KMS-11 (cell line): ENCODE measurements around the gene PHF5A.

Experiments
- H2AFZ ChIP-seq: fragments of 200-600 bp; sonication (generic); 2 replicates; pipeline ENCODE4 v1.6.1; 2016; ENCODE audit warnings: antibody characterized with exemption, mixed run types, low read depth
- H3K27ac ChIP-seq: fragments of 200-600 bp; sonication (generic); 2 replicates; pipeline ENCODE4 v1.6.1; 2016; ENCODE audit warnings: mild to moderate bottlenecking, mixed run types
- H3K27me3 ChIP-seq: fragments of 200-600 bp; sonication (generic); 2 replicates; pipeline ENCODE4 v1.6.1; 2017; ENCODE audit warnings: mild to moderate bottlenecking, low read depth, mixed run types, moderate library complexity; ENCODE audit not compliant: insufficient read depth
- H3K36me3 ChIP-seq: fragments of 200-600 bp; sonication (generic); 2 replicates; pipeline ENCODE4 v1.6.1; 2017; ENCODE audit warnings: mild to moderate bottlenecking, mixed run types; ENCODE audit not compliant: insufficient read depth
- H3K4me1 ChIP-seq: fragments of 200-600 bp; sonication (generic); 2 replicates; pipeline ENCODE4 v1.6.1; 2016; ENCODE audit warnings: mild to moderate bottlenecking, low read depth, mixed run types; ENCODE audit not compliant: poor library complexity, severe bottlenecking
- H3K4me2 ChIP-seq: fragments of 200-600 bp; sonication (generic); 2 replicates; pipeline ENCODE4 v1.7.0; 2016; ENCODE audit warnings: mild to moderate bottlenecking, mixed run types
- H3K4me3 ChIP-seq: fragments of 200-600 bp; sonication (generic); IDR thresholded peaks from 2 replicates; pipeline ENCODE4 v1.6.1; 2017; ENCODE audit warnings: low read depth, low read length, mixed read lengths; ENCODE audit not compliant: insufficient read depth
- H3K79me2 ChIP-seq: fragments of 200-600 bp; sonication (generic); 2 replicates; pipeline ENCODE4 v1.6.1; 2016; ENCODE audit warnings: low read depth, mixed run types; ENCODE audit not compliant: insufficient read depth
- H3K9ac ChIP-seq: fragments of 200-600 bp; sonication (generic); 2 replicates; pipeline ENCODE4 v1.6.1; 2016; ENCODE audit warnings: mild to moderate bottlenecking, mixed run types
- H4K20me1 ChIP-seq: fragments of 200-600 bp; sonication (generic); 2 replicates; pipeline ENCODE4 v1.6.1; 2016; ENCODE audit warnings: mild to moderate bottlenecking, mixed run types; ENCODE audit not compliant: insufficient read depth
- TF ChIP-seq, protein P1 (sequence below): fragments of 200-600 bp; sonication (generic); conservative IDR thresholded peaks from 2 replicates; pipeline ENCODE4 v1.6.1; 2017; ENCODE audit warnings: low read depth, mild to moderate bottlenecking, antibody characterized with exemption, low read length, moderate library complexity, mixed read lengths

Gene PHF5A

DNA sequence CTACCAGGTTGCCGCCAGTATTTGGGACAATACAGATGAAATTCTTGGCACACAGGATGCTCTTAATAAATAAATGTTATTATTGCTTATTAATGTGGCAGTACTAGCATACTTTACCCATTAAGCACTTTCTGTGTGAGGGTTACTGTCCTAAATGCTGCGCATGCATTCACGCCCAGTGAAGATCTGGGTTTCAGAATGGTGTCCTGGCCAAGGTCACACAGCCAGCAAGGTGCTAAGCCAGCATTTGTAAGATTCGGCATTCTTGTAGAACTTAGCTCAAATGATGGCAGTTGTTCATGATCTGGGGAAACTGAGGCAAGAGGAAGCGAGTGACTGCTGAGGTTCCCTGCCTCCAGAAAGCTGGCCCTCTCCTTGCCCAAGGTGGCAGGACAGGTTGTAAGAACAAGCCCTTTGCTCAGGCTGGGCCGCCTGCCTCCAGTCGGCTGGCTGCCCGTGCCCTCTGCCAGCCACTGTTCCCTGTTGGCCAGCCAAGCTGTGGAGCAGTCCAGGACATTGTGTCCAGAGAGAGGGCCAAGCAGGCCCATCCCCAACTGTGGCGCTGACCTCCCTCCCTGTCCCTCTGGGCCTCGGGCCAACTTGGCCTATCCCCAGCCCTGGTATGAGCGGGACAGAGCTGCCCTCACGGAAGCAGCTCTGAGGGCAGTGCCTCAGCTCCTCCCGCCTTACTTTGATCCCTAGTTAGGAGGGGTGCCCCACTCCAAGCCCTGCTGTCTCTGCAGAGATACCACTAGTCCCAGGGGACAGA lies 50.7 kb downstream of the PHF5A start:
- Histone ChIP-seq H3K79me2 (peaks cover 24% of the 10 kb centered on the region), H3K36me3 (no peaks in the 10 kb centered on the region), H2AFZ (no peak overlapping the region), H3K4me2 (no peak overlapping the region), H3K4me1 (peaks cover 14% of the 10 kb centered on the region), H3K4me3 (no peak overlapping the region), H3K27ac (no peak overlapping the region), H4K20me1 (no peaks in the 10 kb centered on the region), H3K9ac (no peak overlapping the region), H3K27me3 (no peaks in the 10 kb centered on the region)
- TF ChIP-seq, protein P1, sequence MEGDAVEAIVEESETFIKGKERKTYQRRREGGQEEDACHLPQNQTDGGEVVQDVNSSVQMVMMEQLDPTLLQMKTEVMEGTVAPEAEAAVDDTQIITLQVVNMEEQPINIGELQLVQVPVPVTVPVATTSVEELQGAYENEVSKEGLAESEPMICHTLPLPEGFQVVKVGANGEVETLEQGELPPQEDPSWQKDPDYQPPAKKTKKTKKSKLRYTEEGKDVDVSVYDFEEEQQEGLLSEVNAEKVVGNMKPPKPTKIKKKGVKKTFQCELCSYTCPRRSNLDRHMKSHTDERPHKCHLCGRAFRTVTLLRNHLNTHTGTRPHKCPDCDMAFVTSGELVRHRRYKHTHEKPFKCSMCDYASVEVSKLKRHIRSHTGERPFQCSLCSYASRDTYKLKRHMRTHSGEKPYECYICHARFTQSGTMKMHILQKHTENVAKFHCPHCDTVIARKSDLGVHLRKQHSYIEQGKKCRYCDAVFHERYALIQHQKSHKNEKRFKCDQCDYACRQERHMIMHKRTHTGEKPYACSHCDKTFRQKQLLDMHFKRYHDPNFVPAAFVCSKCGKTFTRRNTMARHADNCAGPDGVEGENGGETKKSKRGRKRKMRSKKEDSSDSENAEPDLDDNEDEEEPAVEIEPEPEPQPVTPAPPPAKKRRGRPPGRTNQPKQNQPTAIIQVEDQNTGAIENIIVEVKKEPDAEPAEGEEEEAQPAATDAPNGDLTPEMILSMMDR = no peak

DNA sequence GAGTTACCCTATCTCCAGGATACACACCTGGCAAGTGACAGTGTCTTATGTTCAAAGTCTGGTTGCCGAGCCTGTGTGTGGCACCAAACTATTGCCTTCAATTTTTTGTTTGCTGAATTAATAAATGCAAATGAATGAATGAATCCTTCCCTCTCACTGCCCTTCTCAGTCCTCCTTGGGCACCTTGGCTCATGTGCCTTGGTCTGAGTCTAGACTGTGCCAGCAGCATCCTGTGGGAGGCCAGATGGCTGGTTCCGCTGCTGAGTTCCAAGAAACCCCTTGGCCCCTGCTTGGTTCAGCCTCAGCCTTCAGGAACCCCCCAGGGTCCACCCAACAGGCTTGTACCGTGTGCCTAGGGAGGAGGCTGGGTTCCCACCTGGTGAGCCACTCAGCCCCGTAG lies 52.9 kb downstream of the PHF5A start:
- Histone ChIP-seq H3K4me2 (peak overlapping the region; percentile 86; the same call in 1 of the 2 replicates), H4K20me1 (no peaks in the 10 kb centered on the region), H3K36me3 (no peaks in the 10 kb centered on the region), H3K27me3 (no peaks in the 10 kb centered on the region), H3K9ac (no peak overlapping the region; the same call in 1 of the 2 replicates), H3K4me1 (peaks cover 32% of the 10 kb centered on the region), H2AFZ (no peak overlapping the region), H3K79me2 (peaks cover 31% of the 10 kb centered on the region), H3K27ac (no peak overlapping the region), H3K4me3 (no peak overlapping the region)
- TF ChIP-seq, protein P1 = no peak

DNA sequence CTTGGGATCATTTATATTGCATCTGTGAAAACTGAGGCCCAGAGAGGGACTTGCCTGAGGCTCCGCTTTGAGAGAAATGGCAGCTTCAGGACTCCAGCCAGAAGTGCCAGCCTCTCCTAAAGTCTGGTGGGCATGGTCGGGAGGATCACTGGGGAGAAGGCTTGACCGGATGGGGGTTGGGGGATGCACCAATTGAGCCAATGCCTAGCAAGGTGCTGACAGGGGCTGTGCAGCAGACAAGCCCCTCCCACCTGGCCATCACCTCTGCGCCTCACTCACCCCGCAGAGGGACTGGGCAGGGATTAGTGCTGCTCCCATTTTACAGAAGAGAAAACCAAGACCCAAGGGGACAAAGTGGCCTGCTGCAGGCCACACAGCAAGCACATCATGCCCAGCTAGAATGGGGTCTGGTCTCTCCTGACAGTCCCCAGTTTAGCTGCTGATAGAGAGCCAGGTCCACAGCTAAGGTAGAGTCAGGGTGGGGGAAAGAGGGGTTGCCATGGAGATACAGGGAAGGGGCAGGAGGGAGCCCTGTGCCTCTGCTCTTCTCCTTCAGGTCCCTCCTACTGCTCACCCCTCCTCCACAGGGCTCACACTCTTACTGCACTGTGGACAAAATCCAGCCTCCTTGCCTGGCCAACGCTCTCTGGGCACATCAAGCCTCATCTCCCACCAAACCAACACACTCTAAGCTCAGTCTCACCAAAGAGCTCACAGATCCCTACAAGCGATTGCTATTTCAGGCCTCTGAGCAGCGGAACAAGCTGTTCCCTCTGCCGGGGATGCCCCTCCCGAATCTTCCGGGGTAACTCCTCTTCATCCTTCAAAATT lies 57.3 kb downstream of the PHF5A start:
- TF ChIP-seq, protein P1 = no peak
- Histone ChIP-seq H3K4me3 (no peak overlapping the region), H3K27ac (peak overlapping the region; percentile 94; the same call in 1 of the 2 replicates)

DNA sequence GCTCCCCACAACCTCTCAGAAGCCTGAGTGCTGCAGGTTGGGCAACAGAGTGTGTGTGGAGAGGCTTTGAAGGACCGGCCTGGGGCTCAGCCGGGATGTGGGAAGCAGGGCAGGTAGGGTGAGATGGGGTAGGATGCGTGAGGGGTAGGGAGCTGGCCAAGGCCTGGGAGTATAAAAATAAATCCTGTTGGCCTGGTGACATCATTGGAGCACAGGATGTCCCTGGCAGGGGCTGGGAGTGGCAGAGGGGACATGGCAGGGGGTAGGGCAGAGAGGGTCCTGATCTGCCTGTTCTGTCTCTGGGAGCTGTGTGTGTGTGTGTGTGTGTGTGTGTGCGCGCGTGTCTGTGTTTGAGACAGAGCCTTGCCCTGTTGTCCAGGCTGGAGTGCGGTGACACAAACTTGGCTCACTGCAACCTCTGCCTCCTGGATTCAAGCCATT lies 58.2 kb downstream of the PHF5A start:
- Histone ChIP-seq H3K4me3 (no peak overlapping the region), H3K79me2 (peaks cover 24% of the 10 kb centered on the region), H3K27me3 (no peaks in the 10 kb centered on the region), H3K9ac (no peak overlapping the region), H3K4me1 (peaks cover 26% of the 10 kb centered on the region), H4K20me1 (no peaks in the 10 kb centered on the region), H3K4me2 (no peak overlapping the region), H3K36me3 (no peaks in the 10 kb centered on the region), H3K27ac (no peak overlapping the region), H2AFZ (no peak overlapping the region)
- TF ChIP-seq, protein P1 = no peak

More for the DNA sequence above, 57.3 kb downstream of the PHF5A start:
- Histone ChIP-seq H3K4me1 (peaks cover 32% of the 10 kb centered on the region), H4K20me1 (no peaks in the 10 kb centered on the region), H3K36me3 (no peaks in the 10 kb centered on the region), H3K4me2 (no peak overlapping the region), H3K79me2 (peaks cover 31% of the 10 kb centered on the region), H2AFZ (no peak overlapping the region), H3K27me3 (no peaks in the 10 kb centered on the region), H3K9ac (no peak overlapping the region)
